ENCODE measurements around the gene SLC22A1.

- TF ChIP-seq CTCF (IDR thresholded peaks at IDR 0.05), result no peak
- TF ChIP-seq REST (IDR thresholded peaks at IDR 0.05; ENCODE audit: insufficient read depth in 1 of 2, low read depth in 2 of 2, low read length in 1 of 2), result no peak
- no peak for TF ChIP-seq POLR2AphosphoS5 (IDR thresholded peaks at IDR 0.05; ENCODE audit: low read depth, low read length)
These were observed 19.2 kb upstream of the SLC22A1 start for GRCh38 chr6:160102399-160102798.

Data from Panc1 (cell line).